Epithelial cell of alveolus of lung (primary cell): ENCODE data around the gene SF3B5. TPM values are rescaled to one million over a fixed set of nuclear protein-coding genes. Genes with fewer than 3 reads are reported as not detected.

Experiments
- total RNA-seq: library from RNA; depleted of rRNA; stranded (reverse); fragments of >200 nt; gene quantifications from 2 replicates; pipeline ENCODE4 v1.2.1, GENCODE V29; 2015

SF3B5 gene
- total RNA-seq, result 171 and 209 TPM in 2 replicates

DNA sequence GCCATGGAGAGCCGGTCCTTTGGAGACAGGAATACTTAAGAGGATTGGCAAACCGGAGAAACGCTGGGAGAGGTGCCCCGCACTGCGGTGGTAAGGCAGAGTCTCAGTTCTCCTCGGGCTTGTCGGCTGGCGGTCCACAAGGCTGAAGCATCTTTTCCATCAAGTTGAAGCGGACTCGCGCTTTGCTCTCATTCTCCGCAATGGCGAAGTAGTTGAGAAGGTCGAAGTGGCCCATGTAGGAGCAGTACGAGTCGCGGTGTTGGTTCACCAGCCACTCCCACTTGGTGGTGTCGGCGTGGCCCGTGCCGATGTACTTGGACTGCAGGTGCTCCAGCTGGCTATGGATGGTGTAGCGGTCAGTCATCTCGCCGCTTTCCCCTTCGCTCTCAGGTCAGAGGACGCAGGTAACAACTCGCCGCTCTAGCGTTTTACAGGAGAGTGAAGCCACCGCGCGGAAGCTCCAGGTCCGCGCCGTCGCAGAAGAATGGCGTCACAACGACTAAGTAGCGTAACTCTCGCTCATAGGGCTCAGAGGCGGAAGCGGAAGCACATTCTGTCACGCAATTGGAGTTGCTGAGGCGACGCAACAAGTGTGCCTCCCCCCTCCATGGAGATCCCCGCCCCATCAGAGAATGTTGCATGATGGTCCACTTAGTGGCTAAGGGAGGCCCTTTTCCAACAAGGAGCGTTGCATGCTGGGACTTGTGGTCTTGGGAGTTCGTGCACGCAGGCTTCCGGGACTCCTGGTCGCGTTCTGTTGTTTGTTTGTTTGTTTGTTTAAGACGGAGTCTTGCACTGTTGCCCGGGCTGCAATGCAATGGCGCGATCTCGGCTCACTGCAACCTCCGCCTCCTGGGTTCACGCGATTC lies at the start of gene SF3B5:
Gene SF3B5, minus strand, starts transcription at position 440 of the 869 bp plus-strand sequence. Its CDS starts 76 bp downstream, at position 364.

Other genes with a start within 250 kb of the SF3B5 start
- gene ZC2HC1B, start 231.1 kb downstream of the SF3B5 start, total RNA-seq, result not detected in 2 replicates
- 7.2 and 20.5 TPM in 2 replicates for gene PLAGL1, start 87.3 kb downstream of the SF3B5 start, total RNA-seq
- 0.40 and 2.6 TPM in 2 replicates for gene STX11, start 54.9 kb upstream of the SF3B5 start, total RNA-seq
- gene UTRN, start 189.8 kb upstream of the SF3B5 start, total RNA-seq, result 11.5 and 44.5 TPM in 2 replicates